Uterus (tissue), 2 donors: Measurements from ENCODE around the gene SLC8A1.

Experiments used
- CTCF ChIP-seq, 4 experiments: fragments of 200-600 bp in 2 of 4; fragments of 450-650 bp in 2 of 4; sonication (generic) in 2 of 4; IDR thresholded peaks; one replicate each; pipeline ENCODE4 v1.5.1; 2016 to 2019; ENCODE audit warnings: antibody characterized with exemption in 4 of 4, mild to moderate bottlenecking in 2 of 4, moderate library complexity in 1 of 4
- POLR2A ChIP-seq, 2 donors: fragments of 450-650 bp; IDR thresholded peaks; one replicate each; pipeline ENCODE4 v1.6.1; 2016; ENCODE audit warnings: antibody characterized with exemption in 2 of 2, mild to moderate bottlenecking in 1 of 2, moderate library complexity in 1 of 2

- TF ChIP-seq POLR2A (IDR thresholded peaks at IDR 0.05) (no peak), CTCF (IDR thresholded peaks at IDR 0.05) (no peak)
Measured at GRCh38 chr2:40173276-40173675, 278.6 kb downstream of the SLC8A1 start.
